ENCODE measurements around the gene KCNQ1.

GRCh38 chr11:2867142-2867541 is 422.3 kb downstream of the KCNQ1 start:
- TF ChIP-seq EZH2 (IDR thresholded peaks at IDR 0.05; ENCODE audit: low read depth) (no peak), CTCF (conservative IDR thresholded peaks at IDR 0.05) (no peak)
